Hematopoietic multipotent progenitor cell treated with erythropoietin and hydrocortisone succinate and interleukin-3 and kit ligand, for 15 days (in vitro differentiated cells): ENCODE measurements around the gene SLC44A5.
"Not testable (repeated sequence)": the region's sequence is repeated elsewhere in the genome, so short reads cannot be mapped to it uniquely, and the experiment has no call there.

Experiments used
- DNase-seq: peaks from one replicate; pipeline ENCODE4 v3.0.0-alpha.2; 2015; ENCODE audit warnings: low spot score

The SLC44A5 gene

GRCh38 chr1:75449998-75450397, 160.9 kb downstream of the SLC44A5 start:
- DNase-seq, result no peak

GRCh38 chr1:75444220-75444619, 166.7 kb downstream of the SLC44A5 start:
- no peak for DNase-seq

DNA sequence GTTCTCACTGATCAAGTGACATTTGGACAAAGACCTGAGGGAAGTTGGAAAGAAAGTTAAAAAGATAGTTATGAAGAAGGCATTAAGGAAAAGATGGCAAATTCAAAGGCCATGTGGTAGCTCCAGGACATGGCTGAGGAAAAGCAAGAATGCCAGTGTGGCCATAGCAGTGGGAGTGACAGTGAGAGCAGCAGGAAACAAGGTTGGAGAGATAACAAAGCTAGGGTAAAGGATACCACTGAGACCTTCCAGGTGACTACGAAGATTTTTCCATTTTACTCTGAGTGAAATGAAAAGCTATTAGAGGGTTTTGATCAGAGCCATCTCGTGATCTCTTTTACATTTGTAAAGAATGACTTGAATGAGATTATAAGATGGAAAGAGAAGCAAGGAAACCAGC, 170.6 kb downstream of the SLC44A5 start:
- DNase-seq, result no peak

- DNase-seq, result no peak
Observed at GRCh38 chr1:75438355-75438754, 172.6 kb downstream of the SLC44A5 start.

DNA sequence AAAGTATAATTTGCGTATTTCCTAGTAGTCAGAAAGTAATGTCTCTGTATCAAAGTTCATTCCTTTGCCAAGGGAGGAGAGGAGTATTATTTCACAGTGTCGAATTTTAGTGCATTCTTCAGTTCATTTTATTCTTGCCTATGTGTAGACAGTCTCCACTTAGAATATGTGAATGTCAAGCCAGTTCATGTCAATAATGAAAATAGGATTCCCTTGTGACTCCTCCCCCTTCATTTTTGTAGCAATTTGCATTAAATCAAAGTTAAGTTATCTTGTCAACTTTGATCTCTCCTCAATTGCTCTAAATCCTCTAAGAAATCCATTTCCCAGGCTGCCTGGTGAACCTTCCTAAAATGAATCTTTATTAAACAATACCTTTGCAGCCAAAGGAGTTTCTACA, 179.1 kb downstream of the SLC44A5 start:
- no peak for DNase-seq

GRCh38 chr1:75430526-75430925, 180.4 kb downstream of the SLC44A5 start:
- DNase-seq, result no peak

DNA sequence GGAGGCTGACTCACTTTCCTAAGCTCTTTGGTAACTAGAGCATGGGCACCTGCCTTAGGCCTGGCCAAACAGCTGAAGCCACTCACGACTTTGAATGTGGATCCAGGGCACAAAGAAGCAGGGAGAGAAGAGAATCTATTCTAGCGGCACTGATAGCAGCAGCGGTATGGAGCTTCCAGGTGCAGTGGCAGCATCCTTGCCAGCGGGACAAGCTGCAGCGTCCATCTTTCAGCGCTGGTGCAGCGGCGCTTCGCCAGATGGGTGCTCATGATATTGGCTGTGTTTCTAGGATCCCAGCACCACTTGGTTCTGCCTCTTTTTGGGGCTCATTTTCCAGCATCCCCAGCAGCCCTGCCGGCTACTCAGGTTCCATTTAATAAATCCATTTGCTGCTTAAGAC, 184.2 kb downstream of the SLC44A5 start:
- no peak for DNase-seq

DNA sequence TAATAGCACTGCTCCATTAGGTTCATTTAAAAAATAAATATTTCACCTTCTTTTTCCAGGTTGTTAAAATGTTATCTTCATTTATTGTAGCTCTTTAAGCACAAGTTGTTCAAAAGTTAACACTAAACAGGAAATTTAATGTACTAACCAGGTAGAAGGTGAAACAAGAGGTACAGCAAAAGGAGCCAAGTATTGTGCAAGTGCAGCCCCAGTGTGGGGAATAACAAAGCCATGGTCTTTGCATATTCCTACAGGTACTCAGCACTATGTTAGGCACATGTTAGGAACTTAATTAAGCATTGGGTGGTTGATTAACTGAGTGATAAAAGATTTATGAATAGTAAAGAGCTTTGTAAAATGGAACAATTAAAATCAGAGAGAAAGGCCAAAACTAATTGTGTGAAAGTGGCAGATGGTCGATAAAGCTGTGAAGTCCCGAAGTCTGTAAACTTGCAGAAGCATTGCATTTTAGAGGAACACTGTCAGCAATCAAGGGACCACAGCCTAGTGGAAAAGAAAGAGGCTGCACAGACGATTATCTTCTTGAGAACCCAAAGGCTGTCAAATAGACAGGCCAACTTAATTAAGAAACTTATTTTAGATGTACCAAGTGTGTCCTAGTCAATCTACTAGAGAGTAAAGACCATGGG, 185.8 kb downstream of the SLC44A5 start:
- no peak for DNase-seq

DNA sequence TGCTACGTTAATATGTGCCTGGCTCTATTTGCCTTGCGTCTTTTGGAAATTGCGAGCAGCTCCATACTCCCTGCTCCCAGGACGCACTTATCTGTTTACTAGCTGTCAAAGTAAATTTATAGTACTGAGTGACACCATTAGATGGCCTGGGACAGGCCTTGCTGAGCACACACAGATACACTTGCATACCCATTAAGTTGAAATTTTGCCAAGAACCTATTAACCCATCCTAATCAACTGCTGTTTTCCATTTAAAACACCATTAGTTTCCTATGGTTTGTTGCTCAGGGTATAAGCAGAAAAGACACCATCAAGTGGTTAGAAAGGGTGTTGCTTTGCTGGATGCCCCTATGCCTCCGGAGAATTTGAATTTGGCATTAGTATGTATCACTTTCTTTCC, 187.3 kb downstream of the SLC44A5 start:
- no peak for DNase-seq

DNA sequence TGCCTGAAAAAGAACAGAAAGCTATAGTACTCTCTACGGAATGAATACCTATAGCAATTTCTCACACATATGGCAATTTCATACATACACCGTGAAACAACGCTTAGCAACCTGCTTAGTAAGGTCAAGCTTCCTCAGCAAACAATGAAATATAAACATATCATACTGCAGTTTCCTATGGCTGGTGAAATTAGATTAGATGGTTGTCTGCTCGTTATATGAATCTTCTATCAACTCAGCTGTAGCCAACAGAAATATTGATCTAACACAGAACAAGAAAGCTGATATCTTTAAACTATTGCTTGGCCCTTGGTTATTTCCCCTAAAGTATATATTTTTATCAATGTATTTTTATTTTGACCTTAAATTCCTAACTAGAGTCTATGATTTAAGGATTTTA, 187.8 kb downstream of the SLC44A5 start:
- DNase-seq, result no peak

DNA sequence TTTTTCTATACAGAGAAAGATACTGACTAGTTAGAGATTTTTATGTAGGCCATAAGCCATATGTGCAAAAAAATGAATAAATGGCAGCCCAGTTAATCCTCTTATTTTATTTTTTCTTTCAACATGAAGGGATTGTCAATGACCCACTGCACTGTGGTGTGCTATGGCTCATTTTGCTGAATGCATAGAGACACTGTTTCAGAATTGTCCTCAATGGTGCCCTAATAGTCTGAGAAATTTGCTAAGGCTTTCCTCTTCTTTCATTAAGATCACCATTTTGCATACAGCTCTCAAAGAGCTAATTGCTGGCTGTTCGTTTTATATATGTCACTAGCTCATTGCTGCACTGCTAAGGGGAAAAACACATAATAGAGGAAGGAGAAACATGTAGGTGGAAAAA, 189.5 kb downstream of the SLC44A5 start:
- no peak for DNase-seq

GRCh38 chr1:75415187-75415586, 195.7 kb downstream of the SLC44A5 start:
- no peak for DNase-seq

- no peak for DNase-seq
Observed at GRCh38 chr1:75412616-75413015, 198.3 kb downstream of the SLC44A5 start.

GRCh38 chr1:75404681-75405080, 206.2 kb downstream of the SLC44A5 start:
- not testable (repeated sequence) for DNase-seq

GRCh38 chr1:75403147-75403646, 207.7 kb downstream of the SLC44A5 start:
- DNase-seq, result not testable (repeated sequence)

DNA sequence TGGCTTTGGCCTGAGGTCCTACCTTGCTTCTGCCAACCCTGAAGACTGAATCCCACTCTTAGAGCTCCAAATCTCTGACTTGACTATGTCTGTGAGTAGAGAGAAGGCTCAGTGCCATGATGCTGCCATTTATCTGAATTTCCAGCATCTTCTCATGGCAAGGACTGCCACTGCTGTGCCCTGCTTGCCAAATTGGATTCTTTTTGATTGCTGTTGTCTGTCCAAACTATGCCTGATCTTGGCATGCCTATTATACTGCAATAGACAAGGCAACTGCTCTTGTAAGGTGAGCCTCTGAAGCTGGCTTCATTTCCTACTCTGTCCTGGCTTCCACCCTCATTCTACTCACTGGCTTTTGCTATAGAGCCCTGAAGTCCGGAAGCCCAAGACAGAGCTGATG, 210.2 kb downstream of the SLC44A5 start:
- no peak for DNase-seq

- DNase-seq, result no peak
Observed at GRCh38 chr1:75396745-75397144, 214.2 kb downstream of the SLC44A5 start.

DNA sequence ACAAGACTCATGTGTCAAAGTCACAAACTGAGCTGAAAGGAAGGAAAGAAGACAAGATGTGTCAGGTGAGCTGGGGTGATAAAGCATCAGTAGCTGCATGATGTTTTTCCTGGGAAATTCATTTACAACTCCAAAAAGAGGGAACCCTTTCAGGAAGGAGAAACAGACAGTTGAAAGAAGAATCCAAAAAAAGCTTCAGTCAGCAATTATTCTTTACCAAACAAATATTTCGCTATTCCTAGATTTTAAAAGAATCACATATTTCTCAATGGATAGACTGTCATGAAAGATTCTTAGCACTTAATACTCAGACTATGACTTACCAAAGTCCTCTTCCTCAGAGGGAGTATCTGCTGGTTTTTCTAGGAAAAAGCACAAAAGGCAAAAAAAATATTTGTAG, 214.7 kb downstream of the SLC44A5 start:
- DNase-seq, result no peak

DNA sequence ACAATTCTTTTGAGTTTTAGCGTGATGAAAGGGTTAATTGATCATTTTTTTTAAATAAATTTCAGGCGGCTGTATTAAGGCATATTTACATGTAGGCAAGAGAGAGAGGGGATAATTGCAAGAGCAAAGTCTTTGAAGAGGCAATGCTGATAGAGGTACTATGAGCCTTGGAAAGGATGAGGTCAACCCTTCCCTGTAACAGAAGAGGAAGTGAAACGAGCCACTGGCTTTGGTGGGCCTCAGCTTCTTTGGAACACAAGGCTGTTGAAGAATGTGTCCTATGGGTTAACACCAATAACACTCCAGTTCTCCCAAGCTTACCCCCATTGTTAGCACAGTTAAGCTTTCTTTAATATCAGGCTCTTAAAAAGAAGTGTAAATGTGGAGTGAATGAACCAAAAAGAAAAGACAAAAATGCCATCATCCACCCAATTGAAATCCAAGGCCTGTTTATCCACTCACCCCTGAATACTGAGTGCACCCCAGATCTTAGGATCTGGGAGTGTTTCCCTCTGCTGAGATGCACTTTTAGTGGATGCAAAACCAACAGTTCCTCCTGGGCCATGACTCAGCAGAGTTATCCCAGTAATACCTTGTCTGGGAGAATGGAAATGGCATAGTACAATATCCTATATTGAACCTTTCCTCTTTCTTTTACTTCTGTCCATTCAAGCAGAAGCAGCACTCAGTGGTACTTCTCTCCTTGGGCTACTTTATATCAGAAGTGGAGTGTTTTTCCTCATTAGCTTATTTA, 216.4 kb downstream of the SLC44A5 start:
- no peak for DNase-seq

DNA sequence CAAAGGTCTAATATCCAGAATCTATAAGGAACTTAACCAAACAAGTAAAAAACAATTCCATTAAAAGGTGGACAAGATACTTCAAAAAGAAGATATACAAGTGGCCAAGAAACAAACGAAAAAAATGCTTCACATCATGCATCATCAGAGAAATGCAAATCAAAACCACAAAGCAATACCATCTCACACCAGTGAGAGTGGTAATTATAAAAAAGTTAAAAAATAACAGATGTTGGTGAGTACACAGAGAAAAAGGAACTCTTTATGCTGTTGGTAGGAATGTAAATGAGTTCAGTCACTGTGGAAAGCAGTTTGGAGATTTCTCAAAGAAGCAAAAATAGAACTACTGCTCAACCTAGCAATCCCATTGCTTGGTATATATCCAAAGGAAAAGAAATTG, 218.6 kb downstream of the SLC44A5 start:
- no peak for DNase-seq

DNA sequence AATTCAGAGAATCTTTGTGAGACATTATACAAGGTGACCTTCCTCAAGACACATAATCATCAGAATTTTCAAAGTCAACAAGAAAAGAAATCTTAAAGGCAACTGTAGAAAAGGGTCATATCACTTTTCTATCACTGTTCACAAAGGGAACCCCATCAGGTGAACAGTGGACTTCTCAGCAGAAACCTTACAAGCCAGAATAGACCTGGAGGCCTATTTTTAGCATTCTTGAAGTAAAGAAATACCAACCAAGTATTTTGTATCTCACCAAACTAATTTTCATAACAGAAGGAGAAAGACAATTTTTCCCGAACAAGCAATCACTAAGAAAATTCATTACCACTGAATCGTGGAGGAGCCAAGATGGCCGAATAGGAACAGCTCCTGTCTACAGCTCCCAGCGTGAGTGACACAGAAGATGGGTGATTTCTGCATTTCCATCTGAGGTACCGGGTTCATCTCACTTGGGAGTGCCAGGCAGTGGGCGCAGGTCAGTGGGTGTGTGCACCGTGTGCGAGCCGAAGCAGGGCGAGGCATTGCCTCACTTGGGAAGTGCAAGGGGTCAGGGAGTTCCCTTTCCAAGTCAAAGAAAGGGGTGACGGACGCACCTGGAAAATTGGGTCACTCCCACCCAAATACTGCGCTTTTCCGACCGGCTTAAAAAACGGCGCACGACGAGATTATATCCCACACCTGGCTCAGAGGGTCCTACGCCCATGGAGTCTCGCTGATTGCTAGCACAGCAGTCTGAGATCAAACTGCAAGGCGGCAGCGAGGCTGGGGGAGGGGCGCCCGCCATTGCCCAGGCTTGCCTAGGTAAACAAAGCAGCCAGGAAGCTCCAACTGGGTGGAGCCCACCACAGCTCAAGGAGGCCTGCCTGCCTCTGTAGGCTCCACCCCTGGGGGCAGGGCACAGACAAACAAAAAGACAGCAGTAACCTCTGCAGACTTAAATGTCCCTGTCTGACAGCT, 235.2 kb downstream of the SLC44A5 start:
- not testable (repeated sequence) for DNase-seq

DNA sequence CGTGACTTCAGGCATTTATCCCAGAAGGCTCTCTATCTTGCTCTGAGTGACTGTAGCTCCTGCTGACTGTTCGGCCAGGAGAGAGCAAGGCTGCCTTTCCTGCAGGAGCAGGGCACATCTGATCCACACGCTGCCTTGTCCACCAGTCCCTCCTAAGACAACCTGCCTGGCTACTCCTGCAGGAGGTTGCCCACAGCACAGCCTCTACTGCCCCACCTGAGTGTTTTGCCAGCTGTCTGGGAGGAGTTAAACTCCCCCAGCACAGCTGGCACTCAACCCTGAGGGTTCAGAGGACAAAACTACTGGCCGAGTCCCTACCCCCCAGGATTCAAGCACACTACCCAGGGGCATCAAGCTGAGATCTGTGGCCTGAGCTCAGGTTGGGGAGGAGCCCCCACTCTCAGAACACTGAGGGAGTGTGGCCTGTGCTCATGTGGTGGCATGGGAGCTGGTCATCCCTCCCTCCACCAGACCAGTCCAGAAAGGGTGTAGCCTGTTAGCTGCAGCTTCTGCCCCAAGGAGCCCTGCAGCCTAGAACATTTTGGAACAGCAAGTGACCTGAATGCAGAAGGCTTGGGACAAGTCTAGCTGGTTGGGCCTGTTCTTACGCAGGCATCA, 237.3 kb downstream of the SLC44A5 start:
- no peak for DNase-seq
